ENCODE results near the gene WFIKKN2.

WFIKKN2 gene

DNA sequence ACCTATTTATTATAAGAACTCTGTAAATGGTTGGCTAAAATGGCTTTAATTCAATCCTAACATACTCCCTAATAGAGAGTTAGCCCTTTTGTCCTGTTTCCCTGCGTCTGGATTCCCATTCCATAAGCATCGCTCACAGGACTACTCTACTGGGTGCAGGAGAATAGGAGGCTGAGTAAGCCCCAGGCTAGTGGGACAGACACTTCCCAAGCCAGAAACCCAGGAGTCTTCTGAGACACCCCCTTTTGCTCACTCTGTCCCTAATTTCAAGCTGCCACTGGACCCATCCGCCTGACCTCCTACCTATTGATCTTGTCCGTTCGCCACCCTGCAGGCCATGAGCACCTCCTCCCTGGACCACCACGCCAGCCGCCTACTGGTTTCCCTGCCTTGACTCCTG is 47.5 kb downstream of the WFIKKN2 start:
- no peak for DNase-seq

DNA sequence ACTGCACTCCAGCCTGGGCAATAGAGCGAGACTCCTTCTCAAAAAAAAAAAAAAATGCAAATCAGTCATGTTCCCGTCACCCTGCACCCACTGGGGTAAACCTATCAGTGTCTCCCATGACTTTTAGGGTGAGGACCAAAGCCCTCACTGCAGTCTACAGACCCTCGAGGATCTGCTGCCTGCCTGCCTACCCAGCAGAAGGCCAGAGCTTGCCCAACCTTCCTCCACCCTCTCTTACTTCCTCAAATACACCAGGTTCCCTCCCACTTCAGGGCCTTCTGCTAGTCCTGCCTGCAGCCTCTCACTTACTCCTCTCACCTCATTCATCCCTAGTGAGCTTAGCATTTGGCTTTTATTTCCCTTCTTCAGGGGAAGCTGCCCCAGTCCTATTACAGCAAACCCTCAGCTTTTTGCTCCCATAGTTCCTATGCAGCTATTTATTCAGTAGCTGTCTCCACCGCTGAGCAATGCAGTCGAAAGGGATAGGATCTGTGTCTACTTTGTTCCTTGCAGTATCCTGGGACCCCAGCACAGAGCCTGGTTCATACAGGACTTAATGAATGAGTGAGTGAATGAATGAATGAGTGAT is 48.6 kb downstream of the WFIKKN2 start:
- DNase-seq: no peak

DNA sequence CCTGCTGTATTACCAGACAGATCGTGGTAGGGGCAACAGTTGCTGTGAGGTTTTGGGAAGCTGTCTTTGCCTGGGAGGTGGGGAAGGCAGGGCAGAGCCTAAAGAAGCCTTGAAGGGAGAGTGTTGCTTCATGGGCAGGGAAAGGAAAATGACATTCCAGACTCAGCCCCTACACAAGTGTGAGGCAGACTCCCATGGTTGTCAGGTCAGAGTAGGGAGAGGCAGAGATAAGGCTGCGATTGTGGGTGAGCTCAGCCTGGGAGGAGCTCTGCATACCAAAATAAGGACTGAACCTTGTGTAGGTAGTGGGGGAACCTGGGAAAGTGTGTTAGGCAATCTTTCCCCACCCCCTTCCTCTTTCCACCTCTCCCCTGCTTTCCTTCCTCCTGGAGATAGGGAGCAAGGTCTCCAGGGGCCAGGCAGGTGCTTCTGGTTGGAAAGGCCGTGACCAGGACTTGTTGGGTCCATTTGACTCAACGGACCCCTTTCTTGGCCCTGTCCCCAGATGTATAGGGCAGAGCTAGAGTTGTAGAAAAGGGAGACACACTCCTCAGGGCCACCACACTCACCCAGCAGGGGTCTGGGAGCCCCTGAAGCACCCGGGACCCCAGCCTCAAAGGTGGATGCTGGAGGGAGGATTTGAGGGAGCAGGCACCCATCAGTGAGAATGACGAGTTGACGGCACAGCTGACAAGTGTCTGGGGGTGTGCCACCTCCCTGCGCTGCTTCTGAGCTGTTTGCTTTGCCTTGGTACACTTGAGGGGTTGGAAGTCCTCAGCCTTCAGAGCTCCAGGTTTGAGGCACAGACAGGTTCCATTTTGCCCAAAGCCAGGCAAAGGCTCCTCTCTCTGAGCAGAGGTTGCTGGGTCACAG is 49.3 kb downstream of the WFIKKN2 start:
- DNase-seq: no peak

DNA sequence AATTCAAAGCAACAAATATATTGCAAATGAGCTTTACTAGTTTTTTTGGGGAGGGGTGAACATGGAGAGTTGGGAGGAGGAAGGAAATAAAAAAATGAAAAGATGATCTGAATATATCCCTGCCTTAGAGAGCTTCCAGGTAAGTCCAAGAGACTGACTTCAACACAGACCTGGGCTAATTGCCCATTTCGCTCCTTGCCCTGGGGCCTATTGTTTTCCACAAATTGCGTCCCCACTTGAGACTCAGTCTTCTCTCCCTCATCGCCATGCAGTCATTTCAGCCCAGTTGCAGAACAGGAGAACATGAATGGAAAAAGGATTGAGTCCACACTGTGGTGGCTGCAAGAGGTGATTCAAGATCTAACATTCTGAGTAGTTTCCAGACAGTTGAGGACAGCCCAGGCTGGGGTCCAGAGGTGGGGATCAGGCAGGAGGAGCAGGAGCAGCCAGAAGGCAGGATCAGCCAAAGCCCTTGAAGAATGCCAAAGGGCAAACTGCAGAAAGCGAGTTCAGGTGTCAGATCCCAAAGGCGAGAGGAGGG is 52.4 kb downstream of the WFIKKN2 start:
- no peak for DNase-seq

DNA sequence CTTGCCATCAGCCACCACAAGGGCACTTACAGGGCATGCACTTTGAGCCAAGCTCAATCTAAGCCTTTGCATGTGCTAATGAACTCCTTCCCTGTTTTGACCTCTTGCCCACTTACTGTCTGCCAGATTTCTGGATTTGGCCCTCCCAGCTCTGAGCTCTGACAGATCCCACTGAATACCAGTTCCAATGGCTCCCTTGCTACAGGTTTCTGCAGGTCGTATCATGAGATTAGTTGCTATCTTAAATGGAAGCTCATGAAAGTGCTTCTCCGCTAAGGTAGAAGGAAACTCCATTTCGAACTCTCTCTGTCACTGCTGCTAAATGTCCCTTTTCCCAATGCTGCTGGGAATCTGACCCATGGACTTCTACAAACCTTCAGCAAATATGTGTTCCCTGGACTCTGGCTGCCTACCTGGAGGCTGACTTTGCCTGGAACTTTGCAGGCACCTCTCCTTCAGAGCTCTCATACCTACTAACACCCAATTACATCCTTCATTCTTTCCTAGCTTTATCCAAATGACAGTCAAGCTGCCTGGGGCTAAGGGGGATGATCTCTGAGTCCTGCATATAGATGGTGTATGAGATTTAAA is 54.2 kb downstream of the WFIKKN2 start:
- DNase-seq: no peak

DNA sequence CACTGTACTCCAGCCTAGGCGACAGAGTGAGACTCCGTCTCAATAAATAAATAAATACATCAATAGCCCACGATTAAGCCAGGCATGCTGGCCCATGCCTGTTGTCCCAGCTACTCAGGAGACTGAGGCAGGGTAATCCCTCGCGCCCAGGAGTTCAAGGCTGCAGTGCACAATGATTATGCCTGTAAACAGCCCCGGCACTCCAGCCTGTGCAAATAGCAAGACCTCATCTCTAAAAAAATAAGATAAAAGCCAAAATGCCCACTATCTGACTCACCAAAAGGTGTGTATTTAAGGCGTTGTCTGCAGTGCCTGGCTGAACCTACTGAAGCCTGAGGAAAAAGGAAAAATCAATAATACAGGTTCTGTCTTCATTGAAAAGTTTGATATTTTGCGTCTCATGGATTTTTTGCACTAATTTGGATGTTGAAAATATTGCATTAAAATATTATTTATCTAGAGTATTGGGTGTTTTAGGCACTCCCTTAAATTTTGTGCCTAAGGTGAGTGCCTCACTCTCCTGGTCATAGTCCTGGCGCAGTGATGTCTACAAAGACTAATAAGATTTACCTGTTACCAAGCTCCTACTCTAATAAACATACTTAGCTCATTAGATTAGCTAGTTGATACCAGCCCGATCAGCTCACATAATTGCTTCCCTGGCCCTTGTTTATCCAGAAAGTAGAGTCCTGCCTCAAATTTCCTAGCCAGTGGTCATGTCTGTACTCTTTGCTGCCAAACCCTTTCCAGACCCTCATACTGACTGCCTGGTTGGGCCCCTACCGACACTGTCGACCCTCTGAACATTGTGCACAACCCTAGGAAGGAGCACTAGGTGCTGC is 55.5 kb downstream of the WFIKKN2 start:
- no peak for DNase-seq

DNA sequence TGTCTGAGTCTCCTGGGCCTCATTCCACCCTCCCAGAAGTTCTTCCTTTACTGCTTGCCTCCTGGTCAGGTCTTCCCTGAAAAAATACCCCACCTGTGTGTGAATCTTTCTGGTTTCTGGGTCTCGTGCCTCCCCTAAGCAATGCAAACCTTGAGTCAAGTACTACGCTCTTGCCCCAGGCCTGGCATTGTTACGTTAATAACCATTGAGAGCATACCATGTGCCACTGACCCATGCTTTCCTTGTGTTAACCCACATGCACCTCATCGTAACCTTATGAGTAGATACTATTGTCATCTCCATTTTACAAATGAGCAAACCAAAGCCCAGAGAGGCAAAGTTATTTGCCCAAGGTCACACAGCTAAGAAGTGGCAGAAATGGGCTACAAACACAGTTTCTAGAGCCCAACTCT is 56.2 kb downstream of the WFIKKN2 start:
- no peak for DNase-seq

All from hematopoietic multipotent progenitor cell treated with erythropoietin and hydrocortisone succinate and interleukin-3 and kit ligand, for 8 days (in vitro differentiated cells).